SKM-1 treated with dmso at 0.1 percent for 144 hours (cell line): ENCODE data around the gene CNOT6L.

Experiments used
- DNase-seq: peaks from one replicate; lab custom pipeline; 2025; ENCODE audit not compliant: unreplicated experiment; lab: John Stamatoyannopoulos, UW

Gene CNOT6L

DNA sequence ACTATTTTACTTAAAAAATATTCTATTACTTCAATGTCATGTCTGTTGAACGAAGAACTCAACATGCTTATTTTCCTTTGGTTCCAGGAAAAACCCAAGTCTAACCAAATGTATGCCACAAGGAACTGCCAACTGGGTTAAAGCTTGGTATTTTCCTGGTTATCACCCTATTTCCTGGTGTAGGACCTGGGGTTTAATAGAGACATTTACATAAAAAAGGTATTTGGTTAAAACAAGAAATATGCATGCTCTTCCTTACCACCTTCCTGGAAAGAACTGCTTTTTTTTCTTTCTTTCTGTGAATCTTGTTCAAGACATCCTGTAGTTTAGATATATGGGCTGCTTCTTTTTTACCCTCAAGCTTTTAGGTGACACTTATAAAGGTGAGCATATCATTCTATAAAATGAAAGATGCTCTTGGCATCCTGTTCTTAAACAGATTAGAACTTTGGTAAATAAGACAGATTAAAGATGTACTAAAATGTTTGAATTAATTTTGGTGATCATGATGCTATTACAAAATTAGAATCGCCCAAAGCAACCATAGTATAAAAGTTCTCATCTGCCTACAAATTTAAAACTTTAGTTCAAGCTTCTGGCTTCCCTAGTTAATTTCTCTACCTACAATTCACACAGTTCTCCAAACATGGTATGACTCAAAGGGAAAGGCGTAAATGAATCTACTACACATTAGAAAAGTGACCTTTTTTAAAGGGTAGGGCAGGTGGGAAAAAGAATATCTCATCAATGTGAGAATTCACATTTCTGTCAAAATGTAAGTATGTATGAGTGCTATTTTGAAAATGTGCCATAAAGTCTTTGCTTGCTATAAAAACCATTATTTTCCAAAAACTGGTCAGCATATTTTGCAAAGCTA lies 103.5 kb downstream of the CNOT6L start:
- no peak for DNase-seq

DNA sequence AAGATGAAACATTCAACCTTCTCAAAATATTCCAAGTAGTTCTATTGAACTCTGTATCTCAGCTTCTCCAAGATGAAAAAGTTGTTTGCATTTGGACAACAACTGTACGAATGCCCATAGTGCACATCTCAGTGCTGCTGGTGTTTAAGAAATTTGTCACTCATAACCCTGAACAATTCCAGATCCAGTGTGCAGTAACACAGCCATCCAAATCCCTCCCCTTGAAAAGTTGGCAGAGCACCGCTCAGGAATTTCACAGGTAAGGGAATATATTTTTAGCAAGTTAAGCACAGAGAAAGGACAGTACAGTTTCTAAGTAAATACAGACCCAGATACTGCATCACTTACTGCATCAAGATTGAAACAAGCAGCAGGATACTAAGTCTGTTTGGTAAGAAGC lies 104.7 kb downstream of the CNOT6L start:
- DNase-seq: no peak

- DNase-seq: no peak
These were observed 105.3 kb downstream of the CNOT6L start for GRCh38 chr4:77713884-77714283.

GRCh38 chr4:77712675-77713074 lies 106.5 kb downstream of the CNOT6L start:
- no peak for DNase-seq

- DNase-seq: no peak
These were observed 107.7 kb downstream of the CNOT6L start for GRCh38 chr4:77711469-77711868.

- no peak for DNase-seq
These were observed 108.5 kb downstream of the CNOT6L start for GRCh38 chr4:77710684-77711083.

DNA sequence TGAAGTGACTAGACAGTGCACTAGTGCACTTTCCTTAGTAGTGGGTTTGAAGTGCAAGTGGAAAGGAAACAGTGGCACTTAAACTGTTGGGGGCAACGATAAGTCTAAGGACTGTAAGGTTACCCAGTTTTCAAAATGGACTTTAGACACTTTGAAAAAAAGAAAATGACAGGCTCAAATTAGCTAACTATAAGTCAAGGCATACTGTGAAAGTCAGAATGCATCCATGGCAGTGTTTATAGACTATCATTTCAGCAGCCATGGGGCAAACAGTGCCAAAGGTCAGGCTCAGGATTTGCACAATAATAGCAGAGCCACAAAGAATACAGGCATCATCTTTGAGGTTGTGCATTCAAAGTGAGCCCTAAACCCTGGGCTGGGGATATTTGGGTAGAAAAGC lies 109.1 kb downstream of the CNOT6L start:
- no peak for DNase-seq

DNA sequence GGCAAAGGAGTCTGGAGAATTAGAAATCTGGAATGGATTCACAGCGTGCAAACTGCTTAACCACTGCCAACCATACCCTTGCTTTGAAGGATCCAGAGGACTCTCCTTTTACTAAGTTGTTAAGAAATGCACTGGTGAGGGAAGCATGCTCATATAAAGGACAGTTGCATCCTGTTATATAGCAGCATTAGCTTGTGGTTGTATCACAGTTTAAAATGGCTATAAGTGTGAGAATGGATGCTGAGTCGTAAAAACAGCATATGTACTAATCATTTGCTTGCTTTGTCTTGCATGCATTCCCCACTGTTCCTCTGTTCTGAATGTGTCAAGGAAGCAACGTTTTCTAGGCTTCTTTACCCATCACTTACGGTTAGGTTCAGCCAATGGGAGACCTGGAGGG lies 112.5 kb downstream of the CNOT6L start:
- no peak for DNase-seq

DNA sequence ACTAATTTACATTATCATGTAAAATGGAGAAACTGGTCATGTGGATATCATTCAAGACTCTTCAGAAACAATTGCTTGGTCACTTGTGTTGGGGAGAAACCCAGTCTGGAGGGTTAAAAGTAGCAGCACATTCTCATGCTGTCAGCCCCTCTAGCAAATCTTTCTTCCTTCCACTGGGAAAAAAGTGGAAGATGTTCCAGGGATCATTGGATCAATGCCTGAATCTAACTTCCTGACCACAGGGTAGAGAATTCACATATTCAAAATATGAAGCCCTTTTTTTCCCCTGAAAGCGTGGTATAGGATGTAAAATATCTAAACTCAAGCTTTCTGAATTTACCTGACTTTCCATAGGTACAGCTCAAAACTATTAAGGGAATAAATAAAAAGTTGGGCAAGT lies 115.5 kb downstream of the CNOT6L start:
- no peak for DNase-seq

DNA sequence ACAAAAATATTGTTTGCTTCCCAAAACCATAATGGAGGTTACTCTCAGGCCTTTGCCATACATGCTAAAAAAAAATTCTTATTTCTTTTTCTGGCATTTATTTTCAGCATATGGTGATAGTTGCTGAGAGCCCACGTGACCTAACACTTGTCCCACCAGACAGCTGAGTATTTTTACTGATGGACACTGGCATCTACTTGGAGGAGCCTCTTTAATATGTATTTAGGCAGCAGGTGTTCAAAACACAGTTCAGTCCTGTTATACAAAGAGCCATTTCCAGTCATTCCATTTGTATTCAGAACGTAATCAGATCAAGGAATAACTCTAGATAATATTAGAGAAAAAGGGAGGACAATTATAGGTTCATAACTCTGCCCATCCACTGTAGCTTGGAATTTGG lies 118.0 kb downstream of the CNOT6L start:
- DNase-seq: no peak

DNA sequence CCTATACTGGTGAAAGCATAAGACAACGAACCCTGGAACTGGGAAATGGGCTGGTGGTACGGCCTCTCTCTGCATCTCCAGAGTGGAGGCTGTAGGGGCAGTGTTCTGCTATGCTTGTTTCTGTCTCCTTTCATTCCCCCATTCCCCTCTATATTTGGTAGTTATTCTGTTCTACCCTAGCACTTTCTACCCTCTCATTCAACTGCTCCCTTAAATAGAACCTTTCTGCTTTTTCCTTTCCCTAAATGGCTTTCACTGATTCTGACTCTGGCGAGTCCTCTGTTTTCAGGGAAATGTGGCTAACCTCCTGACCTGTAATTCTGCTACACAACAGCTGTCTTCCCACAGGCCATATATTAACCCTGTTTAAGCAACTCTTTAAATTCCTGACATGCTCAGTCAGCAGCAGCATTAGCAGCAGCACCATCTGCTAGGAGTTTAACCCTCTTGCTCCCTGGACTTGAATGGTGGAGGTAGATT lies 119.4 kb downstream of the CNOT6L start:
- DNase-seq: no peak

- DNase-seq: no peak
These were observed 121.1 kb downstream of the CNOT6L start for GRCh38 chr4:77697860-77698590.

DNA sequence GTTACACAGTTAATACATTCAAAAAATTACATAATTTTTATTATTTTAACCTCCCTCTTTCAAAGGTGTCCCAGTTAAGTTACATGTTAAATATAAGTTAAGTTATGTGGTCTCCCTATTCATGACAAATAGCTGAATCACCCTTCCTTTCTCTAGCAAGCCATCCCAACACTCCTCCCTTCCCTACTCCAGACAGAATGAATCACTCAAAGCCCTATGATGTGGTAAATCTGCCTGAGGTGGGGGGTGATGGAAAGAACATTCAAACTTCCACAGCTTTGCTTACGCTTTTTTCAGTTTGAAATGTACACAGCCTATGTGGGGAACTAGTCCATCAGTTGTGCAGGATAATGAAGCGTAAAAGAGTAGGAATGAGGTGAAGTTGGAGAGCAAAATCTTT lies 123.4 kb downstream of the CNOT6L start:
- DNase-seq: no peak

GRCh38 chr4:77692847-77693432 lies 126.2 kb downstream of the CNOT6L start:
- DNase-seq: no peak

DNA sequence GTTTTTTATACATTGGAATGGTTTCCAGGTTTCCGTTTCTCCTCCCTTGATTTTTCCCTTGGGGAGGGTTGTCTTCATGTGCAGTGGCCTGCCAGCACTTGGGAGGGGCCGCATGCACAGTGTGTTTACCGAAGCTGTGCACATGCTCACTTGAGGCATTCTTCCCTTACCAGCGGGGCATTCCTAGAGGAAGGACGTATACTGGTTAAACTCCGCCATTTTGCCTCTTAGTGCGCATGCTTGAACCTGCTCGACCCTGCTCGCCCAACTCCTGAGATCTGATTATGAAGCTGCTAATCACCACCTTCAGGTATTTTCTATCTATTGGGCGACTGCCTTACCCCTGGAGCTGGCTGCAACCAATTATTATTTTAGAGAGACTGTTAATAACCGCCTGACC lies 137.4 kb downstream of the CNOT6L start:
- no peak for DNase-seq

DNA sequence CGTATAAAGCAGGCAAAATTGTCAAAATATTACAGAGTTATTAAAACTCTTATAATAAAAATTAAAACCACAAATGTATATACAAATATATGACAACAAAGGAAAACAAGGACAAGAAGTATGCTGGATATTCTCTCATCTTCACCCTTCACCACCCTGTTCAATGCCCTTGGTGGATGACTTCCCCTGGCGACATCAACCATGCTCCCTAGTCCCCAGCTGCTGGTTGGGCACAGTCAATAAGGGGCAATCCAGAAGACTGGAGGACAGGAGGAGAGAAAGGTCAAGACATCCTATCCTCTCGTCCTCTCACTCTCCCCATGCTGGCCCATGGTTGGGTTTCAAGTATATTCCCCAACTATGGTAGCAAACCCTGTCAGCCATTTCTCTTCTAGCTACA lies 142.3 kb downstream of the CNOT6L start:
- DNase-seq: no peak

- DNase-seq: no peak
These were observed 148.1 kb downstream of the CNOT6L start for GRCh38 chr4:77671051-77671450.

GRCh38 chr4:77669946-77670590 lies 149.1 kb downstream of the CNOT6L start:
- DNase-seq: no peak

GRCh38 chr4:77665381-77666069 lies 153.6 kb downstream of the CNOT6L start:
- DNase-seq: no peak
